ENCODE measurements around the gene CCNE1.
"Not testable (repeated sequence)": the region's sequence is repeated elsewhere in the genome, so short reads cannot be mapped to it uniquely, and the experiment has no call there.

The CCNE1 gene

GRCh38 chr19:29819300-29819699 is 7.5 kb downstream of the CCNE1 start:
- no peak for DNase-seq

- no peak for DNase-seq
Observed at GRCh38 chr19:29819986-29820385, 8.2 kb downstream of the CCNE1 start.

GRCh38 chr19:29823581-29824330 is 12.0 kb downstream of the CCNE1 start:
- no peak for DNase-seq

GRCh38 chr19:29825263-29825662 is 13.5 kb downstream of the CCNE1 start:
- DNase-seq: not testable (repeated sequence)

- no peak for DNase-seq
Observed at GRCh38 chr19:29831041-29831548, 19.3 kb downstream of the CCNE1 start.

DNA sequence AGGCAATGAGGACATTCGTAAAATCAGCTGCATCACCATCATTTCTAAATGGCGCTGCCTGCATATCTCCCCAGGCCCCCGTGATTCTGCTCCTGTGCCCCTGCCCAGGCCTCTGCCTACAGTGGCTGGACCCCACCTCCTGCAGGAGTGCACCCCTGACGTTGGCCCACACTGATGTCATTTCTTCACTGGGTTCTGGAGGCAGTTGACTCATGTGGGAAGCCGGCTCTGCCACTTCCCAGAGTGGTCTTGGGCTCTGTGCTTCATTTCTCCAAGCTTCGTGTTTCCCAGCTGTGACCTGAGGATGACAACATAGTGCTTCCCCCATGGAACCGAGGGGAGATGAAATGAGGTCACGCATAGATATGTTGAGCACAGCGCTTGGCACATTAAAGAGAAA is 19.9 kb downstream of the CCNE1 start:
- DNase-seq: no peak

- no peak for DNase-seq
Observed at GRCh38 chr19:29832801-29833200, 21.0 kb downstream of the CCNE1 start.

- DNase-seq: no peak
Observed at GRCh38 chr19:29833614-29834261, 21.9 kb downstream of the CCNE1 start.

DNA sequence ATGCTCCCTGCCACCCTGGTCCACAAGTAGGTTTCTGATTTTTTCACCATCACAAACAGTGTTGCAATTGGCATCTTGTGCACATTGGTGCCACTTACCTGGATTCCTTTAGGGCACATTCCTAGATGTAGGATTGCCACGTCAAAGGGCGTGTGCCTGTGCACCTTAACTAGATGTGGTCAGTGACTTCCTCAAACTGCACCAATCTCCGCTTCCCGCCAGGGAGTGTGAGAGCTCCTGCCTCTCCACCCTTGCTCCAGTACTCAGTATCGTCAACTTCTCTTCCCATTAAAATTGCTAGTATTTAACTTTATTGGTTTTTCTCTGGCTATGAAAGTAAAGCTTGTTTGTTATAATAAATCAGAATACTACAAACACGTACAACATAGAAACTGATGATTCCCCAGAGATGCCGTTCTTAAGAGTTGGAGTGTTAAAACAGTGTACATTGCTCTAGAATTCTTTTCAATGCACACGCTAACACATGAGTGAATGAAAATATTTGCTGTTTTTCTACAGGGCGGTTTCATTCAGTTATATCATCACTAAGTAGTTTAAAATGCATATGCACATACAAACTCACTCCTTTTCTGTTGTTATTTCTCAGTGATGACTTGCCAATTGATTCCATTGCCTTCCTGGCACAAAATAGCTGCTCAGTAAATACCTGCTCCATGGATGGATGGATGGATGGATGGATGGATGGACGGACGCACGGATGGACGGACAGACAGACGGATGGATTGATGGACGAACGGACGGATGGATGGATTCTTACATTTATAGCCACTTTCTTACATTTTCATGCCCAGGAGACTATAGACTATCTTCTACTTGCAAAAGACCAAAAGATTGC is 23.4 kb downstream of the CCNE1 start:
- no peak for DNase-seq

DNA sequence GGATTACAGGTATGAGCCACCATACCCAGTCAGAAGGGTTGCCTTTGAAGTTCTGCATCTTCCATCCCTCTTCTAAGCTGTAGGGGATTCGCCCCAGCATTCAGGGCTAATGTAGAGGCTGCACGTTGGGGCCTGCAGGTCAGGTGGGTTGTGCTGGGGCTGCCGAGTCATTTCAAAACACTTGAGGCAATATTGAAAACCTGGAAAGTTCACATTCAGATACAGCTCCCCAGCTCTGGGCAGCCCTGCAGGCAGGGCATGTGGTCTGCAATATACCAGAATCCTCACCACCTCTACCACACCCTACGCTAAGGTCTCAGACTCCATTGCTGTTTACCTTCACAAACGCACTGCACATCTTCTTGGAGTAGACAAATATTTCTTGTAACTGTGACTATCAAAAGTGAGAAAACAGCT is 24.6 kb downstream of the CCNE1 start:
- no peak for DNase-seq

DNA sequence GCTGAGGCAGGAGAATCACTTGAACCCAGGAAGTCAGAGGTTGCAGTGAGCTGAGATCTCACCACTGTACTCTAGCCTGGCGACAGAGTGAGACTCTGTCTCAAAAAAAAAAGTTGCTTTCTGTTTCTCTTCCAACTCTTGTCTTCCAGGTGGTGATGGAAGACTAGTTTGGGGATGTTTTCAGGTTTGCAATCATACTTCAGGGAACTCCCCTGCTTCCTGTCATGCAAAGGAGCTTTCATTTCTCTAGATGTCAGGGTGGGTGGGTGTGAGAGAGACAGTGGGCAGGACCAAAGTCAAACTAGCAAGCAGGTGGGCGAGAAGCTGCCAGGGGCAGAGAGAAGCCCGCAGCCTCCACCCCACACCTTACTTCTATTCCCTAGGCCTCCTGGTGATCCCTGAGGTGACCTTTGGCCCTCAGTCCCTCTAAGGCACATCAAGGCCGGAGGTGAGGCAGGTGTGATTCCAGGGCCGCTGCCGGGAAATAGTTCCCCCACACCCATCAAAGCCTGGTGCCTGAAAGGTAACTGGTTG is 25.7 kb downstream of the CCNE1 start:
- no peak for DNase-seq

DNA sequence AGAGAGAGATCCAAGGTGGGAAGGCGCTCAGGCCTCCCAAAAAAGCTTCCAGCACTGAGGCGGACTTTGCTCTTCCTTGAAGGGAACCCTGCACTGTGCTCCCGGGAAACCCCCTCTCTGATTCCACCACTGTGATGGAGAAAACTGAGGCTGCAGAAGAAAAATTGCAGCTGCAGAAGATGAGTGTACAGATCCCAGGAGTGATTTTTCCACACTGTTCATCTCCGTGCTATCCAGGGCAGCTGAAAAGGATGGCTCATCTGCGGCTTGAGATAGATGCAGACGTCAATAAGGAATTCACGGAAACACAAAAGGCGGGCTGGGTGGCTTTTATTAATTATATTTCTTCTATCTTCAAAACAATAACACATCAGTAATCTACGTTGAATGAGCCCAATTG is 26.2 kb downstream of the CCNE1 start:
- no peak for DNase-seq

GRCh38 chr19:29840066-29840950 is 28.5 kb downstream of the CCNE1 start:
- DNase-seq: no peak

DNA sequence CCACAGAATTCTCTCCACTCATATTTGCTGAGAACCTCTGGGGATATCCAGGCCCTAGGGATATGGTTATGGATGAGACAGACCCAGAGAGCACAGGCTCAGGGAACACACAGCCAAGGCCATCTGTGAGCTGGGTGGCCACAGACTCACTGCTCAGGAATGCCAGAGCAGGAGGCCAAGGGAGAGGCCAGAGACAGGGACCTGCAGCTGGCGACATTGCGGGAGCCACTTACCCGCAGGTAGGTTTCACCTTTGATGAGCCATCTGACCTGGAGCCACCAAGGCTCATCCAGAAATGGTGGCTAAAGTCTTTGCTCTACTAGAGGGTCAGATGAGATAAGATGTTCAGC is 29.4 kb downstream of the CCNE1 start:
- DNase-seq: peak; percentile 53

DNA sequence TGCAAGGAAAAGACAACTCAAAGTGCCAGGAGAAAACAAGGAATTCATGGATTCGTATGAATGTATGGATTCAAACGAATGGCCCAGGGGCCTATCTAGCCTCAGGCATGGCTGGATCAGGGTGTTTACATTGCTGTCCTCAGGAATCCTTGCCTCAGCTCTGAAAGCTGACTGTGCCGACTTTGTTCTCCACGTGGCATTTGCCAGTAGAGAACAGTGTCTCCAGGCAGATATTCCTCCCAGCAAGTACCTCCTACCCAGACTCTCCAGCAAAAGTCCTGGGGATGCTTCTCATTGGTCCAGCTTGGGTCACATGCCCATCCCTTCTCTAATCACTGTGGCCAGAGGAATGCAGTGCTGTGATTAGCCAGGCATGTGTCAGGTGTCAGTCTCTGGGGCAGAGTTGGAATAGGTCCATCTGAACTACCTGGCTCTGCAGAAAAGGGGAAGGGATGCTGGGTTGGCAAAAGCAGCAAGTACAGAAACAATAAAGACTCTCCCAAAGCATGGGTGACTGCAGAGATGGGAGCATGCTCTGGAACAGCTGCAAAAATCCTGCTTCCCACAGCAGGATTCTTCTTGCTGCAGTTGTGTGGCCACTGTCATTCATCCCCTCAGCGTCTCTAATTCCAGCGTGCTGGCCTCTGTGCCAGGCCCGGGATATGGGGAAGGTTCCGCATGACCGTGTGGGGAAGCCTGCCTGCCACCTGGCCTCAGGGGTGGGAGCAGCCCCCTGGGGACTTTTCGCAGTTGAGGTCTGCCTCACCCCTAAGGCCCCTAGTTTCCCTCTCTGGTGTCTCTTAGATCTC is 30.0 kb downstream of the CCNE1 start:
- DNase-seq: peak; percentile 62

- no peak for DNase-seq
Observed at GRCh38 chr19:29842471-29843179, 30.8 kb downstream of the CCNE1 start.

DNA sequence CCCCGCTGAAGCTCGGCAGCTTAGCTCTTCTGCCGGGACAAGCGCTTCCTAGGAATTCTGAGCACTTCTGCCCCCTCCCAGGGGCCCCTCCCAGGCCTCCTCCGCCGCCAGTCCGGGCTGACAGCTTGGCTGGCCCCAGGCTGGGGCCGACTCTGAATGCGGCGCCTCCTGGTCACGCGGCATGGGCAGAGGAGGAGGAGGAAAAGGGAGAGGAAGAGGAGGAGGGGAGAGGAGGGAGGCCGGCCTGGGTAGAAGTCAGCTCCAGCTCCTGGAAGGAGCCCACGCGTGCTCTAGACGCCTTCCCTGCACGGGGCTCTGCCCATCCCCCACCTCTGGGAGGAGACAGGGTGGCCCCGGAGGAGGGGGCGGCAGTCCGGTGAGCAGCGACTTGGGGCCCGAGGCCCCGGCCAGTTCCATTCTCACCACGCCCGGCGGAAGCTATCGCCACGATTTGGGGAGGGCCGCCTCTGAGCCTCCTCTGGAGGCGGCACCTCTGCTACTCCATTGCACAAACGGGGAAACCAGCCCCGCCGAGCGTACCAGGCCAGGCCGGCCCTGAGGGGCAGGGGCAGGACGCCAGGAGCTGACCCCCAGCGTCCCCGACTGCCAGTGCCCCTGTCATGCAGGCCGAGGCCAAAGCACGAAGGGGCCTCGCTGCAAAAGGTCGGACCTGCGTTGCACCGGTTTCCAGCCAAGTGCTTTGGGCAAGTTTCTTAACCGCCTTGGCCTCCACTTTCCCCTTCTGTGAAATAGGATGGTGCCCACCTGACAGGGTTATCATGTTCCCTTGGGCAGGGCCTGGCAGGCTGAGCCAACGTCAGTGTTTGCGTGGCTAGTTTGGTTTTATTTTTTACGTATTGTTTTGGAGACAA is 31.6 kb downstream of the CCNE1 start:
- no peak for DNase-seq

DNA sequence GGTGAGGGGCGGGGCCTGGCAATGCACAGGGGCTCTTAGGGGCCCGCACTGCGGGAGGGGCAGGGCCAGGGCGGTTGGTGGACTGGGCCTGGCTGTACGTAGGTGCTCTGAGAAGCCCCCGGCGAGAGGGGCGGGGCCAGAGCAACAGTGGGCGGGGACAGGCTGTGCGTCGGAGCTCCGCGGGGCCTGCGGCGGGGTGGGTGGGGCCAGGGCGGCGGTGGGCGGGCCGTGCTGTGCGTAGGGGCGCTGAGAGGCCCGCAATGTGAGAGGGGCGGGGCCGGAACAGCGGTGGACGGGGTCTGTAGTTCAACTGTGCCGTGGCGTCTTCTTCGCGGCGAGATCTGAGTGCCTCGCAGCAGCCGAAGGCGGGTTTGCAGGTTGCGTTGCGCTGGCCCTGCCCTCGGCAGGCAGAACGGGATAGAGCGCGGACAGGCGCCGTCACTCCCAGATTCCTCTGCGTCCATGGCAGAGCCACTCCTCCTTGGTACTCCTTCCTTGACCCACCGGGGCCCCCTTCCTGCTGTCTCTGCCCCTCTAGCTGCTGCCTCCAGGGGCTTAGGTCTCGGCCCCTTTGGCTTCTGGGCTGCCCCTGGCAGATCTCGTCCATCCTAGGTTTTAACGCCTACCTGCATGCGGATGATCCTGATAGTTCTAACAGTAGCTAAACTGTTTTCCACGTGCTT is 33.2 kb downstream of the CCNE1 start:
- DNase-seq: peak; percentile 90

GRCh38 chr19:29845574-29846176 is 33.9 kb downstream of the CCNE1 start:
- peak; percentile 65 for DNase-seq

All from EL (cell line).